Tibial nerve (tissue), 3 donors: ENCODE data around the gene PLXNB2.

Source experiments
- CTCF ChIP-seq, 5 experiments: fragments of 200-600 bp in 3 of 5; fragments of 450-650 bp in 2 of 5; sonication (generic) in 3 of 5; IDR thresholded peaks; one replicate each; pipeline ENCODE4 v1.5.1; 2016 to 2019; ENCODE audit warnings: antibody characterized with exemption in 5 of 5, mild to moderate bottlenecking in 3 of 5, moderate library complexity in 2 of 5
- POLR2A ChIP-seq, 2 donors: fragments of 450-650 bp; IDR thresholded peaks; one replicate each; pipeline ENCODE4 v1.6.1; 2017; ENCODE audit warnings: antibody characterized with exemption in 2 of 2, mild to moderate bottlenecking in 2 of 2, moderate library complexity in 2 of 2

- TF ChIP-seq CTCF (IDR thresholded peaks at IDR 0.05): no peak
- no peak for TF ChIP-seq POLR2A (IDR thresholded peaks at IDR 0.05)
Measured at GRCh38 chr22:50260801-50261614, 46.4 kb downstream of the PLXNB2 start.
